Hepatocyte (in vitro differentiated cells): Measurements from ENCODE around the gene SLC25A18. TPM values are rescaled to one million over a fixed set of nuclear protein-coding genes. Genes with fewer than 3 reads are reported as not detected.
"Not testable (repeated sequence)": the region's sequence is repeated elsewhere in the genome, so short reads cannot be mapped to it uniquely, and the experiment has no call there.

Experiments
- DNase-seq: peaks from one replicate; pipeline ENCODE4 v3.0.0-alpha.2; 2016; ENCODE audit warnings: low spot score
- H2AFZ ChIP-seq: fragments of 200-600 bp; sonication (generic); 2 replicates; pipeline ENCODE4 v1.6.0; 2016; ENCODE audit warnings: antibody characterized with exemption, mild to moderate bottlenecking
- H3K27ac ChIP-seq: fragments of 200-600 bp; sonication (generic); 2 replicates; pipeline ENCODE4 v1.5.1; 2016; ENCODE audit warnings: mild to moderate bottlenecking
- H3K27me3 ChIP-seq: fragments of 200-600 bp; sonication (generic); 2 replicates; pipeline ENCODE4 v1.6.1; 2016
- H3K36me3 ChIP-seq: fragments of 200-600 bp; sonication (generic); replicated peaks from 2 replicates; pipeline ENCODE4 v1.5.1; 2016; ENCODE audit warnings: low read depth; ENCODE audit not compliant: insufficient read depth
- H3K4me1 ChIP-seq: fragments of 200-600 bp; sonication (generic); 2 replicates; pipeline ENCODE4 v1.5.1; 2016; ENCODE audit warnings: mild to moderate bottlenecking, moderate library complexity; ENCODE audit not compliant: insufficient read depth
- H3K4me2 ChIP-seq: fragments of 200-600 bp; sonication (generic); 2 replicates; pipeline ENCODE4 v1.6.0; 2016
- H3K4me3 ChIP-seq: fragments of 200-600 bp; sonication (generic); 2 replicates; pipeline ENCODE4 v1.5.1; 2016; ENCODE audit warnings: mild to moderate bottlenecking
- H3K79me2 ChIP-seq: fragments of 200-600 bp; sonication (generic); 2 replicates; pipeline ENCODE4 v1.6.0; 2017; ENCODE audit warnings: mild to moderate bottlenecking
- H3K9me2 ChIP-seq: fragments of 200-600 bp; sonication (generic); replicated peaks from 2 replicates; pipeline ENCODE4 v1.6.0; 2017; ENCODE audit warnings: mild to moderate bottlenecking; ENCODE audit not compliant: insufficient read depth
- H3K9me3 ChIP-seq: fragments of 200-600 bp; sonication (generic); 2 replicates; pipeline ENCODE4 v1.5.1; 2016; ENCODE audit warnings: low read depth, mild to moderate bottlenecking
- H4K20me1 ChIP-seq: fragments of 200-600 bp; sonication (generic); 2 replicates; pipeline ENCODE4 v1.6.0; 2016; ENCODE audit warnings: mild to moderate bottlenecking; ENCODE audit not compliant: insufficient read depth, poor library complexity, severe bottlenecking
- EZH2 ChIP-seq: fragments of 200-600 bp; sonication (generic); IDR thresholded peaks from 2 replicates; pipeline ENCODE4 v1.6.1; 2016; ENCODE audit warnings: antibody characterized with exemption, mild to moderate bottlenecking, borderline replicate concordance
- EZH2phosphoT487 ChIP-seq: fragments of 200-600 bp; sonication (generic); IDR thresholded peaks from one replicate; pipeline ENCODE4 v1.6.1; 2018; ENCODE audit warnings: antibody characterized with exemption, mild to moderate bottlenecking, low read depth, moderate library complexity; ENCODE audit not compliant: unreplicated experiment, severe bottlenecking
- WGBS: methylation state at CpG from one replicate; pipeline ENCODE4 v1.1.6; 2016; ENCODE audit warnings: low lambda C conversion rate; ENCODE audit errors: missing lambda C conversion rate; 5-methylcytosine and 5-hydroxymethylcytosine counted together
- polyA plus RNA-seq: library from polyadenylated mRNA; unstranded; fragments of >200 nt; fragmentation: Nextera tagmentation; extraction: Ambion mirVana; gene quantifications from 2 replicates; pipeline ENCODE4 v1.2.1, GENCODE V29; 2016
- total RNA-seq: library from RNA; depleted of rRNA; stranded (reverse); fragments of >200 nt; gene quantifications from 2 replicates; pipeline ENCODE4 v1.2.3, GENCODE V29; 2014
- TF ChIP-seq, protein P1 (sequence below): fragments of 200-600 bp; sonication (generic); IDR thresholded peaks from 2 replicates; pipeline ENCODE4 v1.5.1; 2016; ENCODE audit warnings: antibody characterized with exemption, mild to moderate bottlenecking; ENCODE audit not compliant: poor library complexity

The SLC25A18 gene
- total and polyA plus RNA-seq, 2 experiments from 2014 or later: 3.5 to 4.2 TPM

DNA sequence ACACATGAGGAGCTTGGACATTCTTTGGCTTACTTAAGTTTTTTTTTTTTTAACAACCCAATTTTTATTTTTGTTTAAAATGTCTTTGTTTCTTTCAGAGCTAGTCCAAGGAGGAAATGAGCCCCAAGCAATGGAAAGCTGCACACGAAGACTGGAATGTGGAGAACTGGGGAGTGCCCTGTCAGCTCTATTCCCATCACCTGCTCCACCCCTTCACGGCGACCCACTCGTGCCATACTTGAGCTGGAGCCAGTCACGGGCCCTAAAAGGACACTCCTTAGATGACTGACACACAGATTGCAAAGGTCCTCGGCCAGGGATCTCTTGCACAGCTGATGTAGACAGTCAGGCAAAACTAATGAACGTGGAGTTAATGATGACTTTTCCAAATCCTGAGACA, 10.6 kb upstream of the SLC25A18 start:
- no peak overlapping the region for H3K27ac ChIP-seq
- TF ChIP-seq, protein P1, sequence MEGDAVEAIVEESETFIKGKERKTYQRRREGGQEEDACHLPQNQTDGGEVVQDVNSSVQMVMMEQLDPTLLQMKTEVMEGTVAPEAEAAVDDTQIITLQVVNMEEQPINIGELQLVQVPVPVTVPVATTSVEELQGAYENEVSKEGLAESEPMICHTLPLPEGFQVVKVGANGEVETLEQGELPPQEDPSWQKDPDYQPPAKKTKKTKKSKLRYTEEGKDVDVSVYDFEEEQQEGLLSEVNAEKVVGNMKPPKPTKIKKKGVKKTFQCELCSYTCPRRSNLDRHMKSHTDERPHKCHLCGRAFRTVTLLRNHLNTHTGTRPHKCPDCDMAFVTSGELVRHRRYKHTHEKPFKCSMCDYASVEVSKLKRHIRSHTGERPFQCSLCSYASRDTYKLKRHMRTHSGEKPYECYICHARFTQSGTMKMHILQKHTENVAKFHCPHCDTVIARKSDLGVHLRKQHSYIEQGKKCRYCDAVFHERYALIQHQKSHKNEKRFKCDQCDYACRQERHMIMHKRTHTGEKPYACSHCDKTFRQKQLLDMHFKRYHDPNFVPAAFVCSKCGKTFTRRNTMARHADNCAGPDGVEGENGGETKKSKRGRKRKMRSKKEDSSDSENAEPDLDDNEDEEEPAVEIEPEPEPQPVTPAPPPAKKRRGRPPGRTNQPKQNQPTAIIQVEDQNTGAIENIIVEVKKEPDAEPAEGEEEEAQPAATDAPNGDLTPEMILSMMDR: no peak
- TF ChIP-seq EZH2 (no peak), EZH2phosphoT487 (no peak)
- WGBS: 94% methylated on average over 7 of the region's 7 CpGs

DNA sequence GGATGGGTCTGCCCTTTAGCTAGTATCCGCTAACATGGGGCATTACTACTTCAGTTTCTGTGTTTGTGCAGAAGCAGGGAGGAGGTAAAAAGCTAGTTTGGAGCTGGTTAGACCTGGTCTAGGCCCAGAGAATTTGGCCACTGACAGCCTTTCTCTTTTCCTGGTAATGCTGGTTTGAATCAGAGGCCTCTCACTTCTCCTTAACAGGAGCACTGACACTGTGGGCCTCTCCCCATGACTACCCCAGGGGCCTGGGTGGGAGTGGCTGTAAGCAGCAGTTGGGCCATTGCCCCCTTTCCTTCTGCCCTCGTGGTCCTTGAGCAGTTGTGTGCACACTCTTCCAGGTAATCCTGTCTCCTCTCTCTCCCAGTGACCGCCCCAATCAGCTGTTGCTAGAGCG, 8.5 kb upstream of the SLC25A18 start:
- no peaks in the 10 kb centered on the region for H3K79me2 ChIP-seq
- WGBS: 96% methylated on average over 4 of the region's 4 CpGs
- no peaks in the 10 kb centered on the region for H3K27me3 ChIP-seq
- H3K9me3 ChIP-seq: no peaks in the 10 kb centered on the region
- no peaks in the 10 kb centered on the region for H3K4me1 ChIP-seq
- H3K9me2 ChIP-seq: no peaks in the 10 kb centered on the region
- no peak overlapping the region for H3K27ac ChIP-seq
- H4K20me1 ChIP-seq: no peaks in the 10 kb centered on the region
- H3K4me3 ChIP-seq: no peak overlapping the region
- H3K4me2 ChIP-seq: no peak overlapping the region
- H3K36me3 ChIP-seq: no peaks in the 10 kb centered on the region
- no peak for DNase-seq
- TF ChIP-seq EZH2: no peak
- TF ChIP-seq, protein P1: no peak
- TF ChIP-seq EZH2phosphoT487: no peak
- H2AFZ ChIP-seq: no peak overlapping the region

More for the DNA sequence above, 10.6 kb upstream of the SLC25A18 start:
- H3K27me3 ChIP-seq: no peaks in the 10 kb centered on the region
- no peaks in the 10 kb centered on the region for H3K9me3 ChIP-seq
- no peaks in the 10 kb centered on the region for H3K79me2 ChIP-seq
- H3K9me2 ChIP-seq: no peaks in the 10 kb centered on the region
- no peak overlapping the region for H2AFZ ChIP-seq
- DNase-seq: no peak
- H4K20me1 ChIP-seq: no peaks in the 10 kb centered on the region
- H3K4me1 ChIP-seq: no peaks in the 10 kb centered on the region
- no peak overlapping the region for H3K4me2 ChIP-seq
- H3K4me3 ChIP-seq: no peak overlapping the region
- H3K36me3 ChIP-seq: no peaks in the 10 kb centered on the region

DNA sequence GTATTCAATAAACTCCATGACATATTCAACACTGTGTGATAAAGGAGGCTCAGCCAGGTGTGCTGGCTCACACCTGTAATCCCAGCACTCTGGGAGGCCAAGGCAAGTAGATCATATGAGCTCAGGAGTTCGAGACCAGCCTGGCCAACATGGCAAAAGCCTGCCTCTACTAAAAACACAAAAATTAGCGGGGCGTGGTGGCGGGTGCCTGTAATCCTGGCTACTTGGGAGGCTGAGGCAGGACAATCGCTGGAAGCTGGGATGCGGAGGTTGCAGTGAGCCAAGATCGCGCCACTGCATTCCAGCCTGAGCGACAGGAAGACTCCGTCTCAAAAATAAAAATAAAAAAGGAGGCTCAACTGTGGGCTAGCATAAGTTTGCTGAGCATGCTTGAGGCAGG, 4.1 kb upstream of the SLC25A18 start:
- H2AFZ ChIP-seq: no peak overlapping the region
- H3K4me2 ChIP-seq: no peak overlapping the region
- 94% methylated on average over 10 of the region's 10 CpGs for WGBS
- TF ChIP-seq EZH2phosphoT487 (no peak), EZH2 (no peak)
- TF ChIP-seq, protein P1: no peak
- no peak overlapping the region for H3K27ac ChIP-seq
- no peaks in the 10 kb centered on the region for H3K9me3 ChIP-seq
- no peak overlapping the region for H3K4me3 ChIP-seq
- no peaks in the 10 kb centered on the region for H3K9me2 ChIP-seq
- no peaks in the 10 kb centered on the region for H3K79me2 ChIP-seq
- H4K20me1 ChIP-seq: no peaks in the 10 kb centered on the region
- H3K27me3 ChIP-seq: no peaks in the 10 kb centered on the region
- peaks cover 7% of the 10 kb centered on the region for H3K4me1 ChIP-seq
- H3K36me3 ChIP-seq: no peaks in the 10 kb centered on the region
- no peak for DNase-seq

DNA sequence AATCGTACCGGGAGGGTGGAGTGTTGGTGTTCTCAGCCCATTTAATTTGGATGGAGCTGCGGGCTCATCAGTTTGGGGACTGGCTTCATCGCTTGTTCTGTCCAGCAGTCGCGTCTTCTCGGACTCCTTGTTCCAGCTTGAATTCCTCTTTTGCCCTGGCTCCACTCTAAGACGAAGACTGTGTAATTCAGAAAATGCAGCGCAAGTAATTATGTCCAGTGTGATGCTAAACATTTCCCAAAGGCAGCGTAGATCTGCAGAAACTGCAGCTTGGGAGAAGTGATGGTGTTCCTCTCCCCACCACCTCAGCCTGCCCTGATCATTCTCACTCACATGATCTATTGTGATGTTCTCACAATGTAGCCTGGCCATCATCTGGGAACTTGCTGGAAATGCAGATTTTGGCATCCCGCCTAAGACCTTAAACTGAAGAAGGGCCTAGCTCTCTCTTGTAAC, 666 bp downstream of the SLC25A18 start:
- 95% methylated on average over 11 of the region's 11 CpGs for WGBS
- Histone ChIP-seq H3K36me3 (no peaks in the 10 kb centered on the region), H3K4me3 (no peak overlapping the region), H3K27me3 (no peaks in the 10 kb centered on the region), H3K4me2 (no peak overlapping the region), H4K20me1 (no peaks in the 10 kb centered on the region), H3K9me3 (no peaks in the 10 kb centered on the region), H3K9me2 (no peaks in the 10 kb centered on the region), H3K4me1 (peaks cover 7% of the 10 kb centered on the region), H2AFZ (no peak overlapping the region), H3K79me2 (no peaks in the 10 kb centered on the region), H3K27ac (no peak overlapping the region)
- DNase-seq: no peak
- TF ChIP-seq EZH2: no peak
- TF ChIP-seq, protein P1: no peak
- TF ChIP-seq EZH2phosphoT487: no peak

DNA sequence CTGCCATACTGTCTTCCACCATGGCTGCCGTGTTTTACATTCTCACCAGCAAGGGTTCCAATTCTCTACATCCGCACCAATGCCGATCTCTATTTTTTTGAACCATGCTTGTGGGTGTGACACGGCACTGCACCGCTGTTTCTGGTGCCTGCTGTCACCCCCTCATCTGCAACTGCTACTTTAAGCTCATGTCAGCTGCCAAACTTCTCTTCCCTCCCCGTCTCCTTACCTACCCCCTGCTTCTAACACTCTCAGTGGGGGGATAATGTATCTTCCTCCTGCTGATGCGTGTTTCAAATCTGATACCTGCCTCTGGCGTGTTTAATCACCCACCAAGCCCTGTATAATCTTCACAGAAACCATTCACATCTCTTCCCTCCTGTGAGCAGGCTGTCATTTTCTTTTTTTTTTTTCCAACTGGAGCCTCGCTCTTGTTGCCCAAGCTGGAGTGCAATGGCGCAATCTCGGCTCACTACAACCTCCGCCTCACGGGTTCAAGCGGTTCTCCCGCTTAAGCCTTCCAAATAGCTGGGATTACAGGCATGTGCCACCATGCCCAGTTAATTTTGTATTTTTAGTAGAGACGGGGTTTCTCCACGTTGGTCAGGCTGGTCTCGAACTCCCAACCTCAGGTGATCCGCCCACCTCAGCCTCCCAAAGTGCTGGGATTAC, 2.9 kb downstream of the SLC25A18 start:
- not testable (repeated sequence) for H4K20me1 ChIP-seq, H3K9me2 ChIP-seq, H3K4me2 ChIP-seq, H3K27me3 ChIP-seq, DNase-seq, H3K4me3 ChIP-seq, H3K9me3 ChIP-seq, H3K79me2 ChIP-seq, H2AFZ ChIP-seq, H3K36me3 ChIP-seq, H3K27ac ChIP-seq
- peaks cover 23% of the 10 kb centered on the region for H3K4me1 ChIP-seq
- WGBS: 90% methylated on average over 19 of the region's 19 CpGs
